AG04449 (cell line): Measurements from ENCODE around the gene CCDC127.

Experiments used
- CTCF ChIA-PET: fragments of 350-600 bp; formaldehyde crosslinking; extraction: SDS; loops from one replicate; lab custom pipeline; 2021; ENCODE audit warnings: antibody characterized with exemption; lab: Yijun Ruan, JAX
- POLR2A ChIA-PET: fragments of 400-600, 350-600 bp; formaldehyde crosslinking; extraction: SDS; loops from one replicate; lab custom pipeline; 2020; ENCODE audit warnings: antibody characterized with exemption, inconsistent platforms; lab: Yijun Ruan, JAX
- DNase-seq: peaks from one replicate; pipeline ENCODE4 v3.0.0-alpha.2; 2010; ENCODE audit warnings: low read depth, low spot score
- H3K4me3 ChIP-seq: 2 replicates; pipeline ENCODE4 v1.5.1; 2011; ENCODE audit warnings: low read depth, mild to moderate bottlenecking, control low read depth, low read length
- TF ChIP-seq, protein P1 (sequence below): IDR thresholded peaks from one replicate; pipeline ENCODE4 v1.5.1; 2011; ENCODE audit warnings: mild to moderate bottlenecking, moderate library complexity, low read length, control low read depth, inconsistent platforms; ENCODE audit not compliant: insufficient read depth; ENCODE audit errors: missing control alignments

CCDC127 gene

DNA sequence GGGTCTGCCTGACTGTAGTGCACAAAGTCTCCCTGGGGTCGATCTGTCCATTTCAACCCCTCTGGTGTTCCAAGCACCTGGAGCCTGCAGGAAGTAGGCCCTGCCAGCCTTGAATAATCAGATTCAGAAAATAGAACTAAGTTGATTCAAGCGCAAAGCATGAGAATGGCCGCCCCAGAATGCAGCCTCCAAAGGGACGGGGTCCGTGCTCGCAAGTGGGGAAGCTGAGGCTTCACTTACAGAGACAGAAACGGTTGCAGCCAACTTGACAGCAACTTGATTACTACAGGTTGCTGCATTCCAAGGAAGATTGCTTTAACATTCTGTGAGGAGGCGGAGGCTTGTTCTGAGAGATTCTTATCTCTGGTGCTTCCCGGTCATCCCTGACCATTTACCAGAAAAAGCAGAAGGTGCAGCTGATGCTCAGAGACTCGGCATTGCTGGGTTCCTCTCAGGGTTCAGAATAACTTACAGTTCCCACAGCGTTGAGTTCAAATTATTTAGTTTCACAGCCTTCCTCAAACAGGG is 41.6 kb downstream of the CCDC127 start:
- TF ChIP-seq, protein P1, sequence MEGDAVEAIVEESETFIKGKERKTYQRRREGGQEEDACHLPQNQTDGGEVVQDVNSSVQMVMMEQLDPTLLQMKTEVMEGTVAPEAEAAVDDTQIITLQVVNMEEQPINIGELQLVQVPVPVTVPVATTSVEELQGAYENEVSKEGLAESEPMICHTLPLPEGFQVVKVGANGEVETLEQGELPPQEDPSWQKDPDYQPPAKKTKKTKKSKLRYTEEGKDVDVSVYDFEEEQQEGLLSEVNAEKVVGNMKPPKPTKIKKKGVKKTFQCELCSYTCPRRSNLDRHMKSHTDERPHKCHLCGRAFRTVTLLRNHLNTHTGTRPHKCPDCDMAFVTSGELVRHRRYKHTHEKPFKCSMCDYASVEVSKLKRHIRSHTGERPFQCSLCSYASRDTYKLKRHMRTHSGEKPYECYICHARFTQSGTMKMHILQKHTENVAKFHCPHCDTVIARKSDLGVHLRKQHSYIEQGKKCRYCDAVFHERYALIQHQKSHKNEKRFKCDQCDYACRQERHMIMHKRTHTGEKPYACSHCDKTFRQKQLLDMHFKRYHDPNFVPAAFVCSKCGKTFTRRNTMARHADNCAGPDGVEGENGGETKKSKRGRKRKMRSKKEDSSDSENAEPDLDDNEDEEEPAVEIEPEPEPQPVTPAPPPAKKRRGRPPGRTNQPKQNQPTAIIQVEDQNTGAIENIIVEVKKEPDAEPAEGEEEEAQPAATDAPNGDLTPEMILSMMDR, result no peak
- ChIA-PET POLR2A (no interaction called here), CTCF (interaction anchor here (1.1 kb wide), 1 partner anchor 12 kb away, joined by 3 read pairs; no protein-coding TSS in a partner anchor)
- H3K4me3 ChIP-seq, result no peak overlapping the region
- no peak for DNase-seq

- TF ChIP-seq, protein P1, result no peak
- ChIA-PET CTCF (interaction anchor here (0.8 kb wide), 1 partner anchor 14 kb away, joined by 3 read pairs; no protein-coding TSS in a partner anchor), POLR2A (no interaction called here)
- no peak for DNase-seq
- H3K4me3 ChIP-seq, result no peak overlapping the region
Measured at GRCh38 chr5:174876-175465, 43.0 kb downstream of the CCDC127 start.

DNA sequence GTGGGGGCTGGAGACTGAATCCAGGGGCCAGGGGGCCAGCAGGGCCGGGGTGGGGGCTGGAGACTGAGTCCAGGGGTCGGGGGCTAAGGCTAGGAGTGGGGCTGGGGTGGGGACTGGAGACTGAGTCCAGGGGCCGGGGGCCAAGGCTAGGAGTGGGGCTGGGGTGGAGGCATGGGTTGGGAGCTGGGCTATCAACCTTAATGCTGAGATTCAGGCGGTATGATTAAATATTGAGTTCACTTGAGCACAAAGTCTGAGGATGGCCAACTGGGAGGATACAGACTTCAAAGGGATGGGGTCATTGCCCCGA is 43.7 kb downstream of the CCDC127 start:
- POLR2A ChIA-PET, result no interaction called here
- DNase-seq, result no peak
- CTCF ChIA-PET, result no interaction called here
- TF ChIP-seq, protein P1, result no peak
- no peak overlapping the region for H3K4me3 ChIP-seq

GRCh38 chr5:173392-174290 is 44.3 kb downstream of the CCDC127 start:
- no peak for DNase-seq
- ChIA-PET POLR2A (no interaction called here), CTCF (interaction anchor here (3.3 kb wide), 1 partner anchor 15 kb away, joined by 16 read pairs; no protein-coding TSS in a partner anchor)
- H3K4me3 ChIP-seq, result no peak overlapping the region
- TF ChIP-seq, protein P1, result no peak

DNA sequence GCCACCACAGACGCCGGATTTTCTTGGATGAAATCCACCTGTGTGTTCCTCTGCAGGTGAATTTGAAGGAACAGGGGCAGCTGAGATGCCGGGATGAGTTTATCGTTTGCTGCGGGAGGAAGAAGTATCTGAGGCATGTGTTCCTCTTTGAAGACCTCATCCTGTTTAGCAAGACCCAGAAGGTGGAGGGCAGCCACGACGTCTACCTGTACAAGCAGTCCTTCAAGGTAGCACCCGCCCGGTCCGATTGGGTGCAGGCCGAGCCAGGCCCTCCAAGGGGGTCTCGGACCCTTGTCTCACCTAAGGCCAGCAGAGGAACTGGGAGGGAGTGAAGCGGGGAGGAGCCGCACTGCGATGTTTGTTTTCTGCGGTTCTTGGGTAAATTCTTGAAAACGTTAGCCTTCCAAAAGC is 45.1 kb downstream of the CCDC127 start:
- POLR2A ChIA-PET, result no interaction called here
- CTCF ChIA-PET, result interaction anchor here (3.3 kb wide), 1 partner anchor 15 kb away, joined by 16 read pairs; no protein-coding TSS in a partner anchor
- DNase-seq, result no peak
- H3K4me3 ChIP-seq, result no peak overlapping the region
- TF ChIP-seq, protein P1, result no peak

DNA sequence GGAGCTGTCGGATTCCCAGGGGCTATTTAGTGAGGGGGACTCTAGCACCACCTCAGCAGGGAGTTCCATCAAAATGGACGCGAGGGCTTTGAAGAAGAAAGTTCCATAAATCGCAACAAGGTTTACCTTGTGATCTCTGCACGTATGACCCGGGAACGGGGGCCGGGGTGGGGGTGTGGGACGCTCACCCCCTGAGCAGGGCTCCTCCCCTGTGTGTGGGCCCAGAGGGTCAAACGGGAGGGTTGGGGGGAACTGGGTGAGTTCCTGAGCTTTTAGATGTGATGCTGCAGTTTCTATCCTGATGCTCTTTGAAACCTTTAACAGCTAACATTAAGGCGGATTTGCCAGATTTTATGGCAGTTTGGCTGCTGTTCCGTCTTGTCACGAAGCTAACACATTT is 45.5 kb downstream of the CCDC127 start:
- POLR2A ChIA-PET, result no interaction called here
- no peak for DNase-seq
- H3K4me3 ChIP-seq, result no peak overlapping the region
- TF ChIP-seq, protein P1, result no peak
- CTCF ChIA-PET, result interaction anchor here (3.3 kb wide), 1 partner anchor 16 kb away, joined by 16 read pairs; no protein-coding TSS in a partner anchor
